ENCODE measurements around the gene CFAP73. TPM values are rescaled to one million over a fixed set of nuclear protein-coding genes. Genes with fewer than 3 reads are reported as not detected.

CFAP73 gene
- total and polyA plus RNA-seq, 2 experiments from 2014 or later, result 0.50 to 0.59 TPM

DNA sequence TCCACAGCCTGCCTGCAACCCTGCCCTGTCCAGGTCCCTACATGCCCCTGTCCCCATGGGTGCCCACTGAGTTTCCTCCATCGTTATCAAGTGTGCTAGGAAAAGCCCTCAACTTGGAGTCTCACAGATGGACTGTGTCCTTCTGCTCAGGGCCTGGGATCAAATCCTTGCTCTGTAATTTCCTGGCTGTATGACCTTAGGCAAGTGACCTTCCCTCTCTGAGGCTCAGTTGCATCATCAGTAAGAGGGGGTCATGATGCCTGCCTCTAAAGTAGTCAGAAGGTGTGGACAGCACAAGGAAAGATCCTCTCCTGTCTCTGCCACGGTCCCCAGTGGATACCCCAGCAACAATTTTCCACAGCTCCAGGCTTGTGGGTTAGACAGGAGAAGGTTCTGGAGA, 36.1 kb upstream of the CFAP73 start:
- H3K4me1 Mint-ChIP-seq, result peaks cover 6% of the 10 kb centered on the region; the same call in 2 of the 3 replicates
- no peaks in the 10 kb centered on the region for H3K9me2 ChIP-seq (ENCODE audit: insufficient read depth)
- no peaks in the 10 kb centered on the region for H3K4me1 ChIP-seq (ENCODE audit: insufficient read depth)
- no peak overlapping the region for H2AFZ ChIP-seq
- no peaks in the 10 kb centered on the region; the same call in 2 of the 3 replicates for H3K36me3 Mint-ChIP-seq (ENCODE audit: low read depth)
- H3F3A ChIP-seq (replicated peaks; ENCODE audit: low read depth), result no peaks in the 10 kb centered on the region
- H3K9me3 Mint-ChIP-seq, result no peaks in the 10 kb centered on the region; the same call in 2 of the 3 replicates
- no peaks in the 10 kb centered on the region for H3K36me3 ChIP-seq (ENCODE audit: insufficient read depth)
- DNase-seq (ENCODE audit: low spot score), result no peak
- H3K27me3 Mint-ChIP-seq (ENCODE audit: insufficient read depth, low read depth, poor library complexity), result peaks cover 12% of the 10 kb centered on the region
- H3K4me3 ChIP-seq, result no peak overlapping the region
- H3K79me2 ChIP-seq (replicated peaks; ENCODE audit: insufficient read depth), result no peaks in the 10 kb centered on the region
- no peaks in the 10 kb centered on the region for H3K27me3 ChIP-seq (ENCODE audit: insufficient read depth)
- no peak overlapping the region for H3K27ac Mint-ChIP-seq
- H3K4me3 Mint-ChIP-seq, result no peak overlapping the region
- no peak overlapping the region for H3K4me2 ChIP-seq
- ATAC-seq, result no peak
- no peaks in the 10 kb centered on the region for H4K20me1 ChIP-seq (replicated peaks; ENCODE audit: insufficient read depth)
- TF ChIP-seq, protein P1, sequence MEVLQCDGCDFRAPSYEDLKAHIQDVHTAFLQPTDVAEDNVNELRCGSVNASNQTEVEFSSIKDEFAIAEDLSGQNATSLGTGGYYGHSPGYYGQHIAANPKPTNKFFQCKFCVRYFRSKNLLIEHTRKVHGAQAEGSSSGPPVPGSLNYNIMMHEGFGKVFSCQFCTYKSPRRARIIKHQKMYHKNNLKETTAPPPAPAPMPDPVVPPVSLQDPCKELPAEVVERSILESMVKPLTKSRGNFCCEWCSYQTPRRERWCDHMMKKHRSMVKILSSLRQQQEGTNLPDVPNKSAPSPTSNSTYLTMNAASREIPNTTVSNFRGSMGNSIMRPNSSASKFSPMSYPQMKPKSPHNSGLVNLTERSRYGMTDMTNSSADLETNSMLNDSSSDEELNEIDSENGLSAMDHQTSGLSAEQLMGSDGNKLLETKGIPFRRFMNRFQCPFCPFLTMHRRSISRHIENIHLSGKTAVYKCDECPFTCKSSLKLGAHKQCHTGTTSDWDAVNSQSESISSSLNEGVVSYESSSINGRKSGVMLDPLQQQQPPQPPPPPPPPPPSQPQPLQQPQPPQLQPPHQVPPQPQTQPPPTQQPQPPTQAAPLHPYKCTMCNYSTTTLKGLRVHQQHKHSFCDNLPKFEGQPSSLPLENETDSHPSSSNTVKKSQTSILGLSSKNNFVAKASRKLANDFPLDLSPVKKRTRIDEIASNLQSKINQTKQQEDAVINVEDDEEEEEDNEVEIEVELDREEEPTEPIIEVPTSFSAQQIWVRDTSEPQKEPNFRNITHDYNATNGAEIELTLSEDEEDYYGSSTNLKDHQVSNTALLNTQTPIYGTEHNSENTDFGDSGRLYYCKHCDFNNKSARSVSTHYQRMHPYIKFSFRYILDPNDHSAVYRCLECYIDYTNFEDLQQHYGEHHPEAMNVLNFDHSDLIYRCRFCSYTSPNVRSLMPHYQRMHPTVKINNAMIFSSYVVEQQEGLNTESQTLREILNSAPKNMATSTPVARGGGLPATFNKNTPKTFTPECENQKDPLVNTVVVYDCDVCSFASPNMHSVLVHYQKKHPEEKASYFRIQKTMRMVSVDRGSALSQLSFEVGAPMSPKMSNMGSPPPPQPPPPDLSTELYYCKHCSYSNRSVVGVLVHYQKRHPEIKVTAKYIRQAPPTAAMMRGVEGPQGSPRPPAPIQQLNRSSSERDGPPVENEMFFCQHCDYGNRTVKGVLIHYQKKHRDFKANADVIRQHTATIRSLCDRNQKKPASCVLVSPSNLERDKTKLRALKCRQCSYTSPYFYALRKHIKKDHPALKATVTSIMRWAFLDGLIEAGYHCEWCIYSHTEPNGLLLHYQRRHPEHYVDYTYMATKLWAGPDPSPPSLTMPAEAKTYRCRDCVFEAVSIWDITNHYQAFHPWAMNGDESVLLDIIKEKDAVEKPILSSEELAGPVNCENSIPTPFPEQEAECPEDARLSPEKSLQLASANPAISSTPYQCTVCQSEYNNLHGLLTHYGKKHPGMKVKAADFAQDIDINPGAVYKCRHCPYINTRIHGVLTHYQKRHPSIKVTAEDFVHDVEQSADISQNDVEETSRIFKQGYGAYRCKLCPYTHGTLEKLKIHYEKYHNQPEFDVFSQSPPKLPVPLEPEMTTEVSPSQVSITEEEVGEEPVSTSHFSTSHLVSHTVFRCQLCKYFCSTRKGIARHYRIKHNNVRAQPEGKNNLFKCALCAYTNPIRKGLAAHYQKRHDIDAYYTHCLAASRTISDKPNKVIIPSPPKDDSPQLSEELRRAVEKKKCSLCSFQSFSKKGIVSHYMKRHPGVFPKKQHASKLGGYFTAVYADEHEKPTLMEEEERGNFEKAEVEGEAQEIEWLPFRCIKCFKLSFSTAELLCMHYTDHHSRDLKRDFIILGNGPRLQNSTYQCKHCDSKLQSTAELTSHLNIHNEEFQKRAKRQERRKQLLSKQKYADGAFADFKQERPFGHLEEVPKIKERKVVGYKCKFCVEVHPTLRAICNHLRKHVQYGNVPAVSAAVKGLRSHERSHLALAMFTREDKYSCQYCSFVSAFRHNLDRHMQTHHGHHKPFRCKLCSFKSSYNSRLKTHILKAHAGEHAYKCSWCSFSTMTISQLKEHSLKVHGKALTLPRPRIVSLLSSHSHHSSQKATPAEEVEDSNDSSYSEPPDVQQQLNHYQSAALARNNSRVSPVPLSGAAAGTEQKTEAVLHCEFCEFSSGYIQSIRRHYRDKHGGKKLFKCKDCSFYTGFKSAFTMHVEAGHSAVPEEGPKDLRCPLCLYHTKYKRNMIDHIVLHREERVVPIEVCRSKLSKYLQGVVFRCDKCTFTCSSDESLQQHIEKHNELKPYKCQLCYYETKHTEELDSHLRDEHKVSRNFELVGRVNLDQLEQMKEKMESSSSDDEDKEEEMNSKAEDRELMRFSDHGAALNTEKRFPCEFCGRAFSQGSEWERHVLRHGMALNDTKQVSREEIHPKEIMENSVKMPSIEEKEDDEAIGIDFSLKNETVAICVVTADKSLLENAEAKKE (CRISPR knock-in tag; IDR thresholded peaks at IDR 0.05), result no peak
- TF ChIP-seq POLR2AphosphoS5 (IDR thresholded peaks at IDR 0.05; ENCODE audit: low read depth) (no peak), ZNF114 (CRISPR knock-in tag; IDR thresholded peaks at IDR 0.05) (no peak), CREB1 (CRISPR knock-in tag; IDR thresholded peaks at IDR 0.05; ENCODE audit: low read depth) (no peak), STAT1 (IDR thresholded peaks at IDR 0.05; ENCODE audit: unreplicated experiment) (no peak), EZH2phosphoT487 (IDR thresholded peaks at IDR 0.05; ENCODE audit: unreplicated experiment) (no peak)
- TF ChIP-seq, protein P2, sequence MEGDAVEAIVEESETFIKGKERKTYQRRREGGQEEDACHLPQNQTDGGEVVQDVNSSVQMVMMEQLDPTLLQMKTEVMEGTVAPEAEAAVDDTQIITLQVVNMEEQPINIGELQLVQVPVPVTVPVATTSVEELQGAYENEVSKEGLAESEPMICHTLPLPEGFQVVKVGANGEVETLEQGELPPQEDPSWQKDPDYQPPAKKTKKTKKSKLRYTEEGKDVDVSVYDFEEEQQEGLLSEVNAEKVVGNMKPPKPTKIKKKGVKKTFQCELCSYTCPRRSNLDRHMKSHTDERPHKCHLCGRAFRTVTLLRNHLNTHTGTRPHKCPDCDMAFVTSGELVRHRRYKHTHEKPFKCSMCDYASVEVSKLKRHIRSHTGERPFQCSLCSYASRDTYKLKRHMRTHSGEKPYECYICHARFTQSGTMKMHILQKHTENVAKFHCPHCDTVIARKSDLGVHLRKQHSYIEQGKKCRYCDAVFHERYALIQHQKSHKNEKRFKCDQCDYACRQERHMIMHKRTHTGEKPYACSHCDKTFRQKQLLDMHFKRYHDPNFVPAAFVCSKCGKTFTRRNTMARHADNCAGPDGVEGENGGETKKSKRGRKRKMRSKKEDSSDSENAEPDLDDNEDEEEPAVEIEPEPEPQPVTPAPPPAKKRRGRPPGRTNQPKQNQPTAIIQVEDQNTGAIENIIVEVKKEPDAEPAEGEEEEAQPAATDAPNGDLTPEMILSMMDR (conservative IDR thresholded peaks at IDR 0.05; ENCODE audit: low read depth in 2 of 2), result no peak
- H3K27ac ChIP-seq (ENCODE audit: low read depth), result no peak overlapping the region
